Suprapubic skin (tissue), 4 donors: ENCODE data around the gene RPL35A. TPM values are rescaled to one million over a fixed set of nuclear protein-coding genes. Genes with fewer than 3 reads are reported as not detected.

Experiments used
- DNase-seq, 2 donors: peaks; one replicate each; pipeline ENCODE4 v3.0.0-alpha.2; 2019; ENCODE audit warnings: low spot score in 2 of 2
- H3K27ac ChIP-seq: fragments of 200-600 bp; sonication (generic); one replicate; pipeline ENCODE4 v1.5.1; 2019
- H3K27me3 ChIP-seq: fragments of 200-600 bp; sonication (generic); one replicate; pipeline ENCODE4 v1.5.1; 2019
- H3K36me3 ChIP-seq: fragments of 200-600 bp; sonication (generic); one replicate; pipeline ENCODE4 v1.5.1; 2019
- H3K4me1 ChIP-seq: fragments of 200-600 bp; sonication (generic); one replicate; pipeline ENCODE4 v1.5.1; 2019
- H3K4me3 ChIP-seq: fragments of 200-600 bp; sonication (generic); one replicate; pipeline ENCODE4 v1.5.1; 2019; ENCODE audit warnings: mild to moderate bottlenecking
- H3K9me3 ChIP-seq: fragments of 200-600 bp; sonication (generic); one replicate; pipeline ENCODE4 v1.5.1; 2019
- CTCF ChIP-seq, 2 donors: fragments of 200-600 bp in 1 of 2; fragments of 450-650 bp in 1 of 2; sonication (generic) in 1 of 2; IDR thresholded peaks; one replicate each; pipeline ENCODE4 v1.5.1; 2016 to 2019; ENCODE audit warnings: antibody characterized with exemption in 2 of 2, mild to moderate bottlenecking in 1 of 2, moderate library complexity in 1 of 2
- EP300 ChIP-seq: sonication (generic); formaldehyde crosslinking; IDR thresholded peaks from one replicate; pipeline ENCODE4 v1.6.1; 2017; ENCODE audit warnings: antibody characterized with exemption
- POLR2A ChIP-seq, 2 donors: fragments of 450-650 bp; IDR thresholded peaks; one replicate each; pipeline ENCODE4 v1.6.1; 2017; ENCODE audit warnings: antibody characterized with exemption in 2 of 2, mild to moderate bottlenecking in 2 of 2, moderate library complexity in 2 of 2
- POLR2AphosphoS5 ChIP-seq, 3 donors: sonication (generic); formaldehyde crosslinking; IDR thresholded peaks; one replicate each; pipeline ENCODE4 v1.6.1; 2017; ENCODE audit warnings: antibody characterized with exemption in 3 of 3
- WGBS: methylation state at CpG from one replicate; pipeline ENCODE4 v1.1.5; 2018; 5-methylcytosine and 5-hydroxymethylcytosine counted together
- total RNA-seq, 4 donors: library from RNA; depleted of rRNA; stranded (reverse); fragments of >200 nt; gene quantifications; one replicate each; pipeline ENCODE4 v1.1.0, GENCODE V29; 2016

The RPL35A gene
- total RNA-seq, 4 donors from 2014 or later: 564 to 915 (median 773) TPM

- TF ChIP-seq EP300 (no peak), POLR2A (IDR thresholded peaks at IDR 0.05) (no peak), POLR2AphosphoS5 (IDR thresholded peaks at IDR 0.05) (no peak), CTCF (IDR thresholded peaks at IDR 0.05) (no peak)
- Histone ChIP-seq H3K4me1 (peaks cover 41% of the 10 kb centered on the region), H3K4me3 (peak overlapping the region; percentile 65), H3K27ac (no peak overlapping the region), H3K27me3 (no peaks in the 10 kb centered on the region), H3K9me3 (no peaks in the 10 kb centered on the region), H3K36me3 (peaks cover 51% of the 10 kb centered on the region)
- 84% methylated on average over 21 of the region's 21 CpGs for WGBS
- DNase-seq: no peak
Observed at GRCh38 chr3:197951392-197951990, 1.5 kb downstream of the RPL35A start.

DNA sequence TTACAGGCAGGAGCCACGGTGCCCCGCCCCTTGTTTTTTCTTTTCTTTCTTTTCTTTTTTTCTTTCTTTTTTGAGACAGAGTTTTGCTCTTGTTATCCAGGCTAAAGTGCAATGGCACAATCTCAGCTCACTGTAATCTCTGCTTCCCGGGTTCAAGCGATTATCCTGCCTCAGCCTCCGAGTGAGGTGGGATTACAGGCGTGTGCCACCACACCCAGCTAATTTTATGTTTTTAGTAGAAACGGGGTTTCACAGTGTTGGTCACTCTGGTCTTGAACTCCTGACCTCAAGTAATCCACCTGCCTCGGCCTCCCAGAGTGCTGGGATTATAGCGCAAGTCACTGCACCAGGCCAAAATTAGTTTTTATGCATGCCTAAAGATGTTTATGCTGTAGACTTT, 2.5 kb downstream of the RPL35A start:
- Histone ChIP-seq H3K27me3 (no peaks in the 10 kb centered on the region), H3K4me3 (no peak overlapping the region), H3K9me3 (no peaks in the 10 kb centered on the region), H3K4me1 (peaks cover 42% of the 10 kb centered on the region), H3K36me3 (peaks cover 57% of the 10 kb centered on the region), H3K27ac (no peak overlapping the region)
- WGBS: 92% methylated on average over 9 of the region's 9 CpGs
- DNase-seq: no peak
- no peak for TF ChIP-seq POLR2A (IDR thresholded peaks at IDR 0.05)
- no peak for TF ChIP-seq CTCF (IDR thresholded peaks at IDR 0.05)
- TF ChIP-seq POLR2AphosphoS5 (IDR thresholded peaks at IDR 0.05): no peak
- TF ChIP-seq EP300: no peak

GRCh38 chr3:197953325-197953724, 3.3 kb downstream of the RPL35A start:
- TF ChIP-seq EP300: no peak
- no peak for TF ChIP-seq CTCF (IDR thresholded peaks at IDR 0.05)
- no peak for TF ChIP-seq POLR2AphosphoS5 (IDR thresholded peaks at IDR 0.05)
- no peak for TF ChIP-seq POLR2A (IDR thresholded peaks at IDR 0.05)
- 72% methylated on average over 6 of the region's 6 CpGs for WGBS
- no peaks in the 10 kb centered on the region for H3K27me3 ChIP-seq
- no peaks in the 10 kb centered on the region for H3K9me3 ChIP-seq
- peaks cover 57% of the 10 kb centered on the region for H3K36me3 ChIP-seq
- no peak overlapping the region for H3K4me3 ChIP-seq
- H3K4me1 ChIP-seq: peaks cover 51% of the 10 kb centered on the region
- no peak overlapping the region for H3K27ac ChIP-seq
- no peak for DNase-seq

GRCh38 chr3:197953881-197954280, 3.9 kb downstream of the RPL35A start:
- DNase-seq: no peak
- Histone ChIP-seq H3K27me3 (no peaks in the 10 kb centered on the region), H3K4me3 (no peak overlapping the region), H3K27ac (no peak overlapping the region), H3K36me3 (peaks cover 57% of the 10 kb centered on the region), H3K4me1 (peaks cover 55% of the 10 kb centered on the region), H3K9me3 (no peaks in the 10 kb centered on the region)
- whole genome bisulfite sequencing: 54% methylated on average over 7 of the region's 7 CpGs
- no peak for TF ChIP-seq CTCF (IDR thresholded peaks at IDR 0.05)
- TF ChIP-seq POLR2AphosphoS5 (IDR thresholded peaks at IDR 0.05): no peak
- TF ChIP-seq EP300: no peak
- no peak for TF ChIP-seq POLR2A (IDR thresholded peaks at IDR 0.05)

- no peak overlapping the region for H3K27ac ChIP-seq
- 85% methylated on average over 4 of the region's 4 CpGs for WGBS
- peaks cover 59% of the 10 kb centered on the region for H3K4me1 ChIP-seq
- H3K36me3 ChIP-seq: peaks cover 57% of the 10 kb centered on the region
- TF ChIP-seq CTCF (IDR thresholded peaks at IDR 0.05): no peak
- DNase-seq: no peak
- no peaks in the 10 kb centered on the region for H3K9me3 ChIP-seq
- no peak overlapping the region for H3K4me3 ChIP-seq
- H3K27me3 ChIP-seq: no peaks in the 10 kb centered on the region
Observed at GRCh38 chr3:197955892-197956477, 6.0 kb downstream of the RPL35A start.
